HEK293 (cell line): ENCODE data around the gene DPEP1.
"Not testable (repeated sequence)": the region's sequence is repeated elsewhere in the genome, so short reads cannot be mapped to it uniquely, and the experiment has no call there.

Source experiments
- CTCF ChIA-PET: fragments of 350-600 bp; formaldehyde crosslinking; extraction: SDS; loops from one replicate; lab custom pipeline; 2021; ENCODE audit warnings: antibody characterized with exemption; lab: Yijun Ruan, JAX
- POLR2A ChIA-PET: fragments of 300-600 bp; formaldehyde crosslinking; extraction: SDS; loops from one replicate; lab custom pipeline; 2020; ENCODE audit warnings: antibody characterized with exemption, inconsistent platforms; lab: Yijun Ruan, JAX
- H3K27ac ChIP-seq: fragments of 200-500 bp; sonication (Bioruptor generic); 2 replicates; pipeline ENCODE4 v1.5.1; 2014; ENCODE audit warnings: low read depth, low read length, control low read depth, inconsistent platforms; ENCODE audit errors: extremely low read depth
- H3K36me3 ChIP-seq, 2 experiments: fragments of 200-500 bp in 1 of 2; sonication (Bioruptor generic) in 1 of 2; 1 replicate in 1 of 2; 2 replicates in 1 of 2; pipeline ENCODE4 v1.5.1; 2014 to 2017; ENCODE audit warnings: inconsistent platforms in 2 of 2, low read length in 2 of 2; ENCODE audit not compliant: control insufficient read depth in 2 of 2, insufficient read depth in 1 of 2
- H3K4me1 ChIP-seq: fragments of 200-500 bp; sonication (Bioruptor generic); 2 replicates; pipeline ENCODE4 v1.5.1; 2014; ENCODE audit warnings: mild to moderate bottlenecking, low read length, inconsistent platforms; ENCODE audit not compliant: control insufficient read depth, insufficient read depth
- H3K4me3 ChIP-seq: 2 replicates; pipeline ENCODE4 v1.5.1; 2011; ENCODE audit warnings: low read depth, mild to moderate bottlenecking, control low read depth, low read length, moderate library complexity
- H3K9me3 ChIP-seq: fragments of 200-500 bp; sonication (Bioruptor generic); 2 replicates; pipeline ENCODE4 v1.5.1; 2014; ENCODE audit warnings: low read depth, low read length, inconsistent platforms; ENCODE audit not compliant: control insufficient read depth, insufficient read depth
- GFI1B ChIP-seq: fragments of 450-650 bp; formaldehyde crosslinking; IDR thresholded peaks from 2 replicates; pipeline ENCODE4 v1.5.1; 2016; ENCODE audit warnings: missing biosample characterization, missing genetic modification characterization
- IKZF3 ChIP-seq: fragments of 450-650 bp; IDR thresholded peaks from 2 replicates; pipeline ENCODE4 v1.5.0; 2018; ENCODE audit warnings: missing biosample characterization, mild to moderate bottlenecking, missing genetic modification characterization, moderate library complexity
- KLF10 ChIP-seq: fragments of 450-650 bp; IDR thresholded peaks from 2 replicates; pipeline ENCODE4 v1.5.1; 2018; ENCODE audit warnings: missing biosample characterization, mild to moderate bottlenecking, missing genetic modification characterization
- ZBTB48 ChIP-seq: fragments of 450-650 bp; formaldehyde crosslinking; IDR thresholded peaks from 2 replicates; pipeline ENCODE4 v1.5.1; 2016; ENCODE audit warnings: missing biosample characterization, missing genetic modification characterization
- ZNF114 ChIP-seq: fragments of 450-650 bp; formaldehyde crosslinking; IDR thresholded peaks from 2 replicates; pipeline ENCODE4 v1.5.0; 2017; ENCODE audit warnings: missing biosample characterization, missing genetic modification characterization
- ZNF140 ChIP-seq: fragments of 450-650 bp; formaldehyde crosslinking; IDR thresholded peaks from 2 replicates; pipeline ENCODE4 v1.5.1; 2016; ENCODE audit warnings: missing biosample characterization, missing genetic modification characterization
- ZNF16 ChIP-seq: fragments of 450-650 bp; formaldehyde crosslinking; IDR thresholded peaks from 2 replicates; pipeline ENCODE4 v1.5.1; 2016; ENCODE audit warnings: low read depth, missing biosample characterization, missing genetic modification characterization
- ZNF24 ChIP-seq: fragments of 450-650 bp; formaldehyde crosslinking; IDR thresholded peaks from 2 replicates; pipeline ENCODE4 v1.5.1; 2016; ENCODE audit warnings: missing biosample characterization, missing genetic modification characterization
- ZNF394 ChIP-seq: fragments of 450-650 bp; formaldehyde crosslinking; IDR thresholded peaks from 2 replicates; pipeline ENCODE4 v1.5.1; 2016; ENCODE audit warnings: missing biosample characterization, missing genetic modification characterization, mild to moderate bottlenecking, moderate library complexity, borderline replicate concordance
- ZNF433 ChIP-seq: fragments of 450-650 bp; formaldehyde crosslinking; IDR thresholded peaks from 2 replicates; pipeline ENCODE4 v1.5.1; 2016; ENCODE audit warnings: missing biosample characterization, missing genetic modification characterization, low read depth
- ZNF548 ChIP-seq: fragments of 450-650 bp; formaldehyde crosslinking; IDR thresholded peaks from 2 replicates; pipeline ENCODE4 v1.5.1; 2016; ENCODE audit warnings: missing biosample characterization, missing genetic modification characterization
- ZNF549 ChIP-seq: fragments of 450-650 bp; IDR thresholded peaks from 2 replicates; pipeline ENCODE4 v1.5.1; 2018; ENCODE audit warnings: missing biosample characterization, missing genetic modification characterization, mild to moderate bottlenecking, inconsistent platforms, moderate library complexity
- ZNF76 ChIP-seq: fragments of 450-650 bp; formaldehyde crosslinking; IDR thresholded peaks from 2 replicates; pipeline ENCODE4; 2016; ENCODE audit warnings: low read depth, missing biosample characterization, missing genetic modification characterization, borderline replicate concordance
- ZNF768 ChIP-seq: fragments of 450-650 bp; formaldehyde crosslinking; IDR thresholded peaks from 2 replicates; pipeline ENCODE4 v1.5.1; 2018; ENCODE audit warnings: missing biosample characterization, mild to moderate bottlenecking, missing genetic modification characterization
- TF ChIP-seq, protein P1 (sequence below): fragments of 450-650 bp; IDR thresholded peaks from 2 replicates; pipeline ENCODE4 v1.5.1; 2018; ENCODE audit warnings: missing biosample characterization, mild to moderate bottlenecking, missing genetic modification characterization
- TF ChIP-seq, protein P2 (sequence below): fragments of 450-650 bp; formaldehyde crosslinking; IDR thresholded peaks from 2 replicates; pipeline ENCODE4 v1.5.0; 2017; ENCODE audit warnings: missing biosample characterization, missing genetic modification characterization, borderline replicate concordance
- TF ChIP-seq, protein P3 (sequence below): sonication (generic); formaldehyde crosslinking; IDR thresholded peaks from 2 replicates; pipeline ENCODE4 v1.8.1; 2022; ENCODE audit warnings: mild to moderate bottlenecking, moderate library complexity, missing genetic modification reagents
- TF ChIP-seq, protein P4 (sequence below): fragments of 450-650 bp; formaldehyde crosslinking; IDR thresholded peaks from 2 replicates; pipeline ENCODE4 v1.5.1; 2017; ENCODE audit warnings: missing biosample characterization, missing genetic modification characterization
- TF ChIP-seq, protein P5 (sequence below): fragments of 450-650 bp; formaldehyde crosslinking; IDR thresholded peaks from 2 replicates; pipeline ENCODE4 v1.5.1; 2016; ENCODE audit warnings: missing biosample characterization, missing genetic modification characterization

Gene DPEP1

DNA sequence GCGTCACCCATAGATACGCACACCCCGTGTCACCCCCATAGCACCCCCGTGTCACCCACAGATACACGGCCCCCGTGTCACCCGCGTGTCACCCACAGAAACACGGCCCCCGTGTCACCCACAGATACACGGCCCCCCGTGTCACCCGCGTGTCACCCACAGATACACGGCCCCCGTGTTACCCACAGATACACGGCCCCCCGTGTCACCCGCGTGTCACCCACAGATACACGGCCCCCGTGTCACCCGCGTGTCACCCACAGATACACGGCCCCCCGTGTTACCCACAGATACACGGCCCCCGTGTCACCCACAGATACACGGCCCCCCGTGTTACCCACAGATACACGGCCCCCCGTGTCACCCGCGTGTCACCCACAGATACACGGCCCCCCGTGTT is 25.8 kb upstream of the DPEP1 start:
- H3K4me1 ChIP-seq, H3K27ac ChIP-seq, H3K9me3 ChIP-seq, CTCF ChIA-PET, H3K4me3 ChIP-seq, POLR2A ChIA-PET, H3K36me3 ChIP-seq: not testable (repeated sequence)

DNA sequence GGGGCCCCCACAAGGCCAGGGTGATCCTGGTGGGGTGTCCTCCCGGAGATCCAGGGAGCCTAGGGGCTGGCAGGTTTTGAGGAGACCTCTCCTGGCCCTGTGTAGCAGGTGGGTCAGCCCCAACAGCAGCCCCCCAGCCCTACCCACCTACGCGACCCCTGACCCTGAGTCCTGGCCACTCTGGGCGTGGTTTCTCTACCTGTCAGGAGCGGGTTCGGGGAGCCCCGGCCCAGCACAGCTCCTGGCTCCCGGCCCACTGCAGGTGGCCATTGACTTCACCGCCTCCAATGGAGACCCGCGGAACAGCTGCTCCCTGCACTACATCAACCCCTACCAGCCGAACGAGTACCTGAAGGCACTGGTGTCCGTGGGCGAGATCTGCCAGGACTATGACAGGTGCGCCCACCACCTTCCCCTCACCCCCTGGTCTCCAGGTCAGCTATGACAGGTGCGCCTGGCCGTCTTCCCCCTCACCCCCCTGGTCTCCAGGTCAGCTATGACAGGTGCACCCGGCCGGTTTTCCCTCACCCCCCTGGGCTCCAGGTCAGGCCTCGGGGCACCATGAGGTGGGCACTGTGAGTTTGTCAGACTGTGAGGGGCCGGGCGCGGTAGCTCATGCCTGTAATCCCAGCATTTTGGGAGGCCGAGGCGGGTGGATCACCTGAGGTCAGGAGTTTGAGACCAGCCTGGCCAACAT is 24.9 kb upstream of the DPEP1 start:
- no peaks in the 10 kb centered on the region for H3K4me1 ChIP-seq
- TF ChIP-seq, protein P1, sequence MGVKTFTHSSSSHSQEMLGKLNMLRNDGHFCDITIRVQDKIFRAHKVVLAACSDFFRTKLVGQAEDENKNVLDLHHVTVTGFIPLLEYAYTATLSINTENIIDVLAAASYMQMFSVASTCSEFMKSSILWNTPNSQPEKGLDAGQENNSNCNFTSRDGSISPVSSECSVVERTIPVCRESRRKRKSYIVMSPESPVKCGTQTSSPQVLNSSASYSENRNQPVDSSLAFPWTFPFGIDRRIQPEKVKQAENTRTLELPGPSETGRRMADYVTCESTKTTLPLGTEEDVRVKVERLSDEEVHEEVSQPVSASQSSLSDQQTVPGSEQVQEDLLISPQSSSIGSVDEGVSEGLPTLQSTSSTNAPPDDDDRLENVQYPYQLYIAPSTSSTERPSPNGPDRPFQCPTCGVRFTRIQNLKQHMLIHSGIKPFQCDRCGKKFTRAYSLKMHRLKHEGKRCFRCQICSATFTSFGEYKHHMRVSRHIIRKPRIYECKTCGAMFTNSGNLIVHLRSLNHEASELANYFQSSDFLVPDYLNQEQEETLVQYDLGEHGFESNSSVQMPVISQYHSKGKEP = no peak
- TF ChIP-seq, protein P2, sequence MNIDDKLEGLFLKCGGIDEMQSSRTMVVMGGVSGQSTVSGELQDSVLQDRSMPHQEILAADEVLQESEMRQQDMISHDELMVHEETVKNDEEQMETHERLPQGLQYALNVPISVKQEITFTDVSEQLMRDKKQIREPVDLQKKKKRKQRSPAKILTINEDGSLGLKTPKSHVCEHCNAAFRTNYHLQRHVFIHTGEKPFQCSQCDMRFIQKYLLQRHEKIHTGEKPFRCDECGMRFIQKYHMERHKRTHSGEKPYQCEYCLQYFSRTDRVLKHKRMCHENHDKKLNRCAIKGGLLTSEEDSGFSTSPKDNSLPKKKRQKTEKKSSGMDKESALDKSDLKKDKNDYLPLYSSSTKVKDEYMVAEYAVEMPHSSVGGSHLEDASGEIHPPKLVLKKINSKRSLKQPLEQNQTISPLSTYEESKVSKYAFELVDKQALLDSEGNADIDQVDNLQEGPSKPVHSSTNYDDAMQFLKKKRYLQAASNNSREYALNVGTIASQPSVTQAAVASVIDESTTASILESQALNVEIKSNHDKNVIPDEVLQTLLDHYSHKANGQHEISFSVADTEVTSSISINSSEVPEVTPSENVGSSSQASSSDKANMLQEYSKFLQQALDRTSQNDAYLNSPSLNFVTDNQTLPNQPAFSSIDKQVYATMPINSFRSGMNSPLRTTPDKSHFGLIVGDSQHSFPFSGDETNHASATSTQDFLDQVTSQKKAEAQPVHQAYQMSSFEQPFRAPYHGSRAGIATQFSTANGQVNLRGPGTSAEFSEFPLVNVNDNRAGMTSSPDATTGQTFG (tag by site-specific recombination) = no peak
- TF ChIP-seq, protein P3, sequence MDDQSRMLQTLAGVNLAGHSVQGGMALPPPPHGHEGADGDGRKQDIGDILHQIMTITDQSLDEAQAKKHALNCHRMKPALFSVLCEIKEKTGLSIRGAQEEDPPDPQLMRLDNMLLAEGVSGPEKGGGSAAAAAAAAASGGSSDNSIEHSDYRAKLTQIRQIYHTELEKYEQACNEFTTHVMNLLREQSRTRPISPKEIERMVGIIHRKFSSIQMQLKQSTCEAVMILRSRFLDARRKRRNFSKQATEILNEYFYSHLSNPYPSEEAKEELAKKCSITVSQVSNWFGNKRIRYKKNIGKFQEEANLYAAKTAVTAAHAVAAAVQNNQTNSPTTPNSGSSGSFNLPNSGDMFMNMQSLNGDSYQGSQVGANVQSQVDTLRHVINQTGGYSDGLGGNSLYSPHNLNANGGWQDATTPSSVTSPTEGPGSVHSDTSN (CRISPR knock-in tag) = no peak
- TF ChIP-seq ZNF140 (tag by site-specific recombination) (no peak), ZBTB48 (tag by site-specific recombination) (no peak), ZNF433 (tag by site-specific recombination) (no peak), KLF10 (tag by site-specific recombination) (no peak), ZNF76 (no peak), GFI1B (tag by site-specific recombination) (no peak), ZNF114 (tag by site-specific recombination) (no peak), ZNF549 (tag by site-specific recombination) (no peak), ZNF548 (no peak), ZNF24 (no peak), ZNF16 (tag by site-specific recombination) (no peak), ZNF768 (tag by site-specific recombination) (no peak), IKZF3 (tag by site-specific recombination) (no peak), ZNF394 (tag by site-specific recombination) (no peak)
- TF ChIP-seq, protein P4, sequence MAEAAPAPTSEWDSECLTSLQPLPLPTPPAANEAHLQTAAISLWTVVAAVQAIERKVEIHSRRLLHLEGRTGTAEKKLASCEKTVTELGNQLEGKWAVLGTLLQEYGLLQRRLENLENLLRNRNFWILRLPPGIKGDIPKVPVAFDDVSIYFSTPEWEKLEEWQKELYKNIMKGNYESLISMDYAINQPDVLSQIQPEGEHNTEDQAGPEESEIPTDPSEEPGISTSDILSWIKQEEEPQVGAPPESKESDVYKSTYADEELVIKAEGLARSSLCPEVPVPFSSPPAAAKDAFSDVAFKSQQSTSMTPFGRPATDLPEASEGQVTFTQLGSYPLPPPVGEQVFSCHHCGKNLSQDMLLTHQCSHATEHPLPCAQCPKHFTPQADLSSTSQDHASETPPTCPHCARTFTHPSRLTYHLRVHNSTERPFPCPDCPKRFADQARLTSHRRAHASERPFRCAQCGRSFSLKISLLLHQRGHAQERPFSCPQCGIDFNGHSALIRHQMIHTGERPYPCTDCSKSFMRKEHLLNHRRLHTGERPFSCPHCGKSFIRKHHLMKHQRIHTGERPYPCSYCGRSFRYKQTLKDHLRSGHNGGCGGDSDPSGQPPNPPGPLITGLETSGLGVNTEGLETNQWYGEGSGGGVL (tag by site-specific recombination) = no peak
- TF ChIP-seq, protein P5, sequence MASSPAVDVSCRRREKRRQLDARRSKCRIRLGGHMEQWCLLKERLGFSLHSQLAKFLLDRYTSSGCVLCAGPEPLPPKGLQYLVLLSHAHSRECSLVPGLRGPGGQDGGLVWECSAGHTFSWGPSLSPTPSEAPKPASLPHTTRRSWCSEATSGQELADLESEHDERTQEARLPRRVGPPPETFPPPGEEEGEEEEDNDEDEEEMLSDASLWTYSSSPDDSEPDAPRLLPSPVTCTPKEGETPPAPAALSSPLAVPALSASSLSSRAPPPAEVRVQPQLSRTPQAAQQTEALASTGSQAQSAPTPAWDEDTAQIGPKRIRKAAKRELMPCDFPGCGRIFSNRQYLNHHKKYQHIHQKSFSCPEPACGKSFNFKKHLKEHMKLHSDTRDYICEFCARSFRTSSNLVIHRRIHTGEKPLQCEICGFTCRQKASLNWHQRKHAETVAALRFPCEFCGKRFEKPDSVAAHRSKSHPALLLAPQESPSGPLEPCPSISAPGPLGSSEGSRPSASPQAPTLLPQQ (tag by site-specific recombination) = no peak
- no peaks in the 10 kb centered on the region for H3K9me3 ChIP-seq
- no peak overlapping the region for H3K4me3 ChIP-seq
- no peak overlapping the region for H3K27ac ChIP-seq
- H3K36me3 ChIP-seq = no peaks in the 10 kb centered on the region
- POLR2A ChIA-PET = no interaction called here
- CTCF ChIA-PET = interaction anchor here (0.7 kb wide), 1 partner anchor 173 kb away, joined by 3 read pairs; no protein-coding TSS in a partner anchor
